NCI-H1436 (cell line): Measurements from ENCODE around the gene C21orf91.

ENCODE experiments used
- DNase-seq: peaks from one replicate; lab custom pipeline; 2025; lab: John Stamatoyannopoulos, UW

The C21orf91 gene

GRCh38 chr21:17797967-17798366, 21.2 kb downstream of the C21orf91 start:
- no peak for DNase-seq

GRCh38 chr21:17796503-17796902, 22.7 kb downstream of the C21orf91 start:
- DNase-seq = no peak

- DNase-seq = no peak
Observed at GRCh38 chr21:17796037-17796403, 23.1 kb downstream of the C21orf91 start.

GRCh38 chr21:17795146-17796036, 23.8 kb downstream of the C21orf91 start:
- no peak for DNase-seq

GRCh38 chr21:17794518-17795145, 24.5 kb downstream of the C21orf91 start:
- no peak for DNase-seq

GRCh38 chr21:17793246-17794123, 25.7 kb downstream of the C21orf91 start:
- no peak for DNase-seq

GRCh38 chr21:17789656-17790055, 29.5 kb downstream of the C21orf91 start:
- DNase-seq = no peak

- DNase-seq = no peak
Observed at GRCh38 chr21:17789069-17789468, 30.1 kb downstream of the C21orf91 start.

- DNase-seq = no peak
Observed at GRCh38 chr21:17786851-17787181, 32.3 kb downstream of the C21orf91 start.

- no peak for DNase-seq
Observed at GRCh38 chr21:17786071-17786850, 32.9 kb downstream of the C21orf91 start.

- no peak for DNase-seq
Observed at GRCh38 chr21:17785403-17785788, 33.8 kb downstream of the C21orf91 start.

GRCh38 chr21:17784604-17785402, 34.4 kb downstream of the C21orf91 start:
- DNase-seq = no peak

GRCh38 chr21:17784180-17784598, 35.0 kb downstream of the C21orf91 start:
- DNase-seq = no peak

GRCh38 chr21:17783481-17784179, 35.5 kb downstream of the C21orf91 start:
- no peak for DNase-seq

GRCh38 chr21:17783003-17783402, 36.2 kb downstream of the C21orf91 start:
- no peak for DNase-seq

- DNase-seq = no peak
Observed at GRCh38 chr21:17782051-17782450, 37.1 kb downstream of the C21orf91 start.

- DNase-seq = no peak
Observed at GRCh38 chr21:17781524-17781923, 37.6 kb downstream of the C21orf91 start.

GRCh38 chr21:17780539-17780938, 38.6 kb downstream of the C21orf91 start:
- no peak for DNase-seq

- no peak for DNase-seq
Observed at GRCh38 chr21:17779980-17780379, 39.2 kb downstream of the C21orf91 start.

GRCh38 chr21:17779496-17779895, 39.7 kb downstream of the C21orf91 start:
- no peak for DNase-seq
